Suprapubic skin (tissue), 2 donors: ENCODE measurements around the gene FGF7.

Source experiments
- EP300 ChIP-seq: sonication (generic); formaldehyde crosslinking; IDR thresholded peaks from one replicate; pipeline ENCODE4 v1.6.1; 2017; ENCODE audit warnings: antibody characterized with exemption
- POLR2A ChIP-seq, 2 donors: fragments of 450-650 bp; IDR thresholded peaks; one replicate each; pipeline ENCODE4 v1.6.1; 2017; ENCODE audit warnings: antibody characterized with exemption in 2 of 2, mild to moderate bottlenecking in 2 of 2, moderate library complexity in 2 of 2

DNA sequence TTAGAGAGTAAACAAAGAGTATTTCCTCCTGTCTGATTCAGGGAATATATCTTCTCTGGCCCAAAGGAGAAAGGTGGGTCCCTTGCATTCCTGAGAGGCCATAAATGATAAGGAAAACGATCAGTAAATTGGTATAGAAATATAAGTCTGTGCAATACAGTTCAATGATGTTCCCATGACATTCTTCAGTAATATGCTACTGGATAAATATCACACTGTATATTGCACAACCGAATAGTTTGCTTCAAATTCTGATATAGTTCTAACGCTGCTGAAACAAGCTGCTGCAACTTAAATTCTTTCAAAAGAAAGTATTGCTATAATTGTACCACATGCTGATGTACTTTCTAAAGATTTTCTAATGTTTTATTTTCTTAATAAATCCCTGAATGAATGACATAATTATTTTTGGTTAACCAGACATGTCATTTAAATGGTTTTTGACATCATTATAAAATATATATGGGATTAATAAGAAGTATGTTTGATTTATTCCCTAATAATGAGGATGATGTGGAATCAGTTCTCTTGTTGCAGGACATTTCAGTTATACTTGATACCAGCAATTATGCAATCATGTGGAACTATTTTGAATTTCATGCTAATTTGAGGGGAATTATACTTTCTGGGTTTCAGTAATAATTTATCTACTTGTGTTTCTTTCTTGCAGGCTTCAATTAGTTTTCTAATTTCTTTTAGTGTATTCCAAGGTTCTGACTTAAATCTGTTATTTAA, 44.9 kb downstream of the FGF7 start:
- TF ChIP-seq EP300 (no peak), POLR2A (IDR thresholded peaks at IDR 0.05) (no peak)
